Activated CD8-positive, alpha-beta T cell treated with anti-CD3 and anti-CD28 coated beads for 36 hours (primary cell): Measurements from ENCODE around the gene CD226. TPM values are rescaled to one million over a fixed set of nuclear protein-coding genes. Genes with fewer than 3 reads are reported as not detected.

ENCODE experiments used
- ATAC-seq: fragments of 200-7000 bp; cut with Tn5 transposase; one replicate; pipeline ENCODE4 v1.10.0; 2021; ENCODE audit warnings: mild to moderate bottlenecking, moderate library complexity
- CTCF ChIA-PET: fragments of 350-600 bp; sonication (Branson Sonifier 250); formaldehyde crosslinking; loops from one replicate; lab custom pipeline; 2021; ENCODE audit warnings: antibody characterized with exemption; lab: Charles Lee
- POLR2A ChIA-PET: fragments of 350-600 bp; sonication (Branson Sonifier 250); formaldehyde crosslinking; loops from one replicate; lab custom pipeline; 2021; ENCODE audit warnings: antibody characterized with exemption; lab: Charles Lee
- DNase-seq: peaks from one replicate; pipeline ENCODE4 v3.0.0-alpha.2; 2020
- H3K27ac Mint-ChIP-seq: one replicate; pipeline ENCODE4 v1.8.0; 2021; ENCODE audit warnings: mild to moderate bottlenecking, mixed read lengths
- H3K27me3 Mint-ChIP-seq: one replicate; pipeline ENCODE4 v1.8.0; 2021; ENCODE audit warnings: mixed read lengths
- H3K36me3 Mint-ChIP-seq: one replicate; pipeline ENCODE4 v1.8.0; 2021; ENCODE audit warnings: low read depth, mixed read lengths
- H3K4me1 Mint-ChIP-seq: one replicate; pipeline ENCODE4 v1.8.0; 2021; ENCODE audit warnings: low read depth, mixed read lengths
- H3K4me3 Mint-ChIP-seq: one replicate; pipeline ENCODE4 v1.8.0; 2021; ENCODE audit warnings: mild to moderate bottlenecking, moderate library complexity, mixed read lengths
- H3K9me3 Mint-ChIP-seq: one replicate; pipeline ENCODE4 v1.8.0; 2021; ENCODE audit warnings: mixed read lengths
- CTCF ChIP-seq: fragments of 200-600 bp; IDR thresholded peaks from one replicate; pipeline ENCODE4 v1.8.0; 2022; ENCODE audit warnings: antibody characterized with exemption, mild to moderate bottlenecking
- intact Hi-C: fragments of 100-400 bp; cut with micrococcal nuclease; formaldehyde crosslinking; loops from one replicate; pipeline ENCODE4 v1.10.0; 2022
- total RNA-seq, 2 experiments: library from RNA; stranded (reverse); gene quantifications; one replicate each; pipeline ENCODE4 v1.2.3, GENCODE V29; 2021

CD226 gene
- total RNA-seq, 2 experiments from 2014 or later = 41.5 to 41.7 TPM

- Mint-ChIP-seq H3K4me1 (peaks cover 14% of the 10 kb centered on the region), H3K27me3 (no peaks in the 10 kb centered on the region), H3K4me3 (no peak overlapping the region), H3K9me3 (peaks cover 20% of the 10 kb centered on the region), H3K27ac (no peak overlapping the region), H3K36me3 (peaks cover 59% of the 10 kb centered on the region)
- intact Hi-C loops = no loop called here
- TF ChIP-seq CTCF = no peak
- DNase-seq (no peak), ATAC-seq (no peak)
- ChIA-PET POLR2A (no interaction called here), CTCF (no interaction called here)
Observed at GRCh38 chr18:69992776-69993175, 45.1 kb upstream of the CD226 start.

- peaks cover 55% of the 10 kb centered on the region for H3K36me3 Mint-ChIP-seq
- no peak for DNase-seq
- H3K4me3 Mint-ChIP-seq = no peak overlapping the region
- TF ChIP-seq CTCF = no peak
- H3K4me1 Mint-ChIP-seq = peaks cover under 1% of the 10 kb centered on the region
- intact Hi-C loops = no loop called here
- H3K9me3 Mint-ChIP-seq = peaks cover 26% of the 10 kb centered on the region
- no peak for ATAC-seq
- no peaks in the 10 kb centered on the region for H3K27me3 Mint-ChIP-seq
- H3K27ac Mint-ChIP-seq = no peak overlapping the region
- POLR2A ChIA-PET = no interaction called here
- CTCF ChIA-PET = interaction anchor here (0.7 kb wide), 1 partner anchor 1004 kb away, joined by 3 read pairs; no protein-coding TSS in a partner anchor
Observed at GRCh38 chr18:69987870-69988269, 40.2 kb upstream of the CD226 start.

- ChIA-PET CTCF (no interaction called here), POLR2A (no interaction called here)
- no peak for TF ChIP-seq CTCF
- Mint-ChIP-seq H3K27me3 (no peaks in the 10 kb centered on the region), H3K4me3 (no peak overlapping the region), H3K27ac (no peak overlapping the region), H3K4me1 (peaks cover 27% of the 10 kb centered on the region), H3K36me3 (peaks cover 46% of the 10 kb centered on the region), H3K9me3 (peaks cover 23% of the 10 kb centered on the region)
- no peak for ATAC-seq
- intact Hi-C loops = no loop called here
- DNase-seq = no peak
Observed at GRCh38 chr18:69985239-69985638, 37.6 kb upstream of the CD226 start.

GRCh38 chr18:69982417-69982816, 34.7 kb upstream of the CD226 start:
- ChIA-PET POLR2A (interaction anchor here (1.1 to 1.5 kb wide), 2 partner anchors 16 to 25 kb away, joined by 4 to 5 read pairs; no protein-coding TSS in a partner anchor), CTCF (interaction anchor here (1.1 to 1.9 kb wide), 3 partner anchors 27 to 48 kb away, joined by 3 to 5 read pairs (median 3); no protein-coding TSS in a partner anchor)
- no peak overlapping the region for H3K4me3 Mint-ChIP-seq
- peaks cover 13% of the 10 kb centered on the region for H3K9me3 Mint-ChIP-seq
- peaks cover 45% of the 10 kb centered on the region for H3K36me3 Mint-ChIP-seq
- DNase-seq (no peak), ATAC-seq (no peak)
- intact Hi-C loops = no loop called here
- no peak overlapping the region for H3K27ac Mint-ChIP-seq
- no peak for TF ChIP-seq CTCF
- H3K27me3 Mint-ChIP-seq = no peaks in the 10 kb centered on the region
- H3K4me1 Mint-ChIP-seq = peaks cover 47% of the 10 kb centered on the region

GRCh38 chr18:69981948-69982347, 34.3 kb upstream of the CD226 start:
- TF ChIP-seq CTCF = no peak
- Mint-ChIP-seq H3K4me1 (peaks cover 47% of the 10 kb centered on the region), H3K27me3 (no peaks in the 10 kb centered on the region), H3K27ac (peak overlapping the region; percentile 13), H3K36me3 (peaks cover 46% of the 10 kb centered on the region), H3K9me3 (peaks cover 15% of the 10 kb centered on the region), H3K4me3 (no peak overlapping the region)
- intact Hi-C loops = loop anchor here (2.0 kb wide), 1 partner anchor 37 kb away; no protein-coding TSS in a partner anchor
- ATAC-seq = peak; percentile 80
- CTCF ChIA-PET = interaction anchor here (1.1 to 1.9 kb wide), 3 partner anchors 27 to 47 kb away, joined by 3 to 5 read pairs (median 3); no protein-coding TSS in a partner anchor
- DNase-seq = no peak
- POLR2A ChIA-PET = interaction anchor here (1.1 to 1.5 kb wide), 2 partner anchors 17 to 25 kb away, joined by 4 to 5 read pairs; no protein-coding TSS in a partner anchor
